Spinal cord (tissue), 10 donors: ENCODE results near the gene EPHB2. TPM values are rescaled to one million over a fixed set of nuclear protein-coding genes. Genes with fewer than 3 reads are reported as not detected.
A peak's percentile ranks its signal among the peaks of the same experiment; 100 is the strongest.

Experiments used
- DNase-seq, 6 donors: peaks; one replicate each; pipeline versions ENCODE4 v3.0.0 to v3.0.0-alpha.2; 2013 to 2015; ENCODE audit warnings: low spot score in 6 of 6, low read depth in 4 of 6
- H3K27ac ChIP-seq: one replicate; pipeline ENCODE4 v1.5.1; 2013; ENCODE audit warnings: low read depth, low read length, control low read depth
- H3K27me3 ChIP-seq: one replicate; pipeline ENCODE4 v1.6.1; 2013; ENCODE audit warnings: low read length; ENCODE audit not compliant: control insufficient read depth, insufficient read depth
- H3K36me3 ChIP-seq: one replicate; pipeline ENCODE4 v1.6.1; 2013; ENCODE audit warnings: low read length; ENCODE audit not compliant: control insufficient read depth, insufficient read depth
- H3K4me1 ChIP-seq: one replicate; pipeline ENCODE4 v1.6.1; 2013; ENCODE audit warnings: low read length; ENCODE audit not compliant: control insufficient read depth, insufficient read depth
- H3K4me3 ChIP-seq: one replicate; pipeline ENCODE4 v1.5.1; 2013; ENCODE audit warnings: low read depth, low read length, control low read depth
- H3K9me3 ChIP-seq: one replicate; pipeline ENCODE4 v1.6.1; 2013; ENCODE audit warnings: low read length; ENCODE audit not compliant: control insufficient read depth, insufficient read depth
- WGBS: methylation state at CpG from one replicate; pipeline ENCODE4 v1.1.5; 2013; ENCODE audit warnings: missing lambda C conversion rate; ENCODE audit not compliant: insufficient coverage; 5-methylcytosine and 5-hydroxymethylcytosine counted together
- polyA plus RNA-seq, 2 donors: library from polyadenylated mRNA; unstranded; fragments of 120-200 nt; gene quantifications; one replicate each; pipeline ENCODE4 v1.2.1, GENCODE V29; 2013; ENCODE audit not compliant: insufficient read length in 2 of 2
- total RNA-seq, 2 donors: library from RNA; depleted of rRNA in 1 of 2; stranded (reverse); fragments of 120-200 nt in 1 of 2; fragments of >200 nt in 1 of 2; gene quantifications; one replicate each; pipeline versions ENCODE4 v1.2.3 to v1.2.4, GENCODE V29; 2013 to 2014
- donor health status: healthy.

The EPHB2 gene
- total and polyA plus RNA-seq, 4 donors: 22.2 to 44.4 (median 33.3) TPM

GRCh38 chr1:22876359-22877111 is 165.9 kb downstream of the EPHB2 start:
- Histone ChIP-seq H3K4me3 (no peak overlapping the region), H3K27me3 (no peaks in the 10 kb centered on the region), H3K27ac (no peak overlapping the region), H3K4me1 (peaks cover 14% of the 10 kb centered on the region), H3K36me3 (peaks cover 50% of the 10 kb centered on the region), H3K9me3 (no peaks in the 10 kb centered on the region)
- DNase-seq: no peak
- WGBS: 68% methylated on average over 20 of the region's 20 CpGs

- H3K9me3 ChIP-seq: no peaks in the 10 kb centered on the region
- peaks cover 14% of the 10 kb centered on the region for H3K4me1 ChIP-seq
- no peak overlapping the region for H3K4me3 ChIP-seq
- no peak for DNase-seq
- no peaks in the 10 kb centered on the region for H3K27me3 ChIP-seq
- no peak overlapping the region for H3K27ac ChIP-seq
- whole genome bisulfite sequencing: 91% methylated on average over 11 of the region's 12 CpGs
- H3K36me3 ChIP-seq: peaks cover 57% of the 10 kb centered on the region
Measured at GRCh38 chr1:22877112-22877915, 166.7 kb downstream of the EPHB2 start.

- Histone ChIP-seq H3K27ac (no peak overlapping the region), H3K9me3 (no peaks in the 10 kb centered on the region), H3K36me3 (peaks cover 58% of the 10 kb centered on the region), H3K27me3 (no peaks in the 10 kb centered on the region), H3K4me1 (peaks cover 14% of the 10 kb centered on the region), H3K4me3 (no peak overlapping the region)
- no peak for DNase-seq
- 83% methylated on average over 1 of the region's 1 CpG for WGBS
Measured at GRCh38 chr1:22877980-22878379, 167.3 kb downstream of the EPHB2 start.

GRCh38 chr1:22878626-22879025 is 168.0 kb downstream of the EPHB2 start:
- no peaks in the 10 kb centered on the region for H3K9me3 ChIP-seq
- DNase-seq: no peak
- H3K36me3 ChIP-seq: peaks cover 63% of the 10 kb centered on the region
- H3K27me3 ChIP-seq: no peaks in the 10 kb centered on the region
- H3K4me3 ChIP-seq: no peak overlapping the region
- 84% methylated on average over 13 of the region's 13 CpGs for WGBS
- no peak overlapping the region for H3K27ac ChIP-seq
- peaks cover 14% of the 10 kb centered on the region for H3K4me1 ChIP-seq

GRCh38 chr1:22879445-22879844 is 168.8 kb downstream of the EPHB2 start:
- Histone ChIP-seq H3K4me3 (no peak overlapping the region), H3K36me3 (peaks cover 65% of the 10 kb centered on the region), H3K27me3 (no peaks in the 10 kb centered on the region), H3K27ac (no peak overlapping the region), H3K9me3 (no peaks in the 10 kb centered on the region), H3K4me1 (peaks cover 14% of the 10 kb centered on the region)
- DNase-seq: no peak
- no CpG with 5 or more reads among the region's 3 CpGs for WGBS

GRCh38 chr1:22880174-22880601 is 169.5 kb downstream of the EPHB2 start:
- Histone ChIP-seq H3K4me1 (peaks cover 13% of the 10 kb centered on the region), H3K4me3 (no peak overlapping the region), H3K36me3 (peaks cover 70% of the 10 kb centered on the region), H3K27ac (no peak overlapping the region), H3K9me3 (no peaks in the 10 kb centered on the region), H3K27me3 (no peaks in the 10 kb centered on the region)
- WGBS: 75% methylated on average over 5 of the region's 5 CpGs
- DNase-seq: no peak

GRCh38 chr1:22883406-22883805 is 172.8 kb downstream of the EPHB2 start:
- Histone ChIP-seq H3K27ac (no peak overlapping the region), H3K4me1 (no peaks in the 10 kb centered on the region), H3K9me3 (no peaks in the 10 kb centered on the region), H3K36me3 (peaks cover 67% of the 10 kb centered on the region), H3K4me3 (no peak overlapping the region), H3K27me3 (no peaks in the 10 kb centered on the region)
- 74% methylated on average over 9 of the region's 11 CpGs for WGBS
- no peak for DNase-seq

- H3K9me3 ChIP-seq: no peaks in the 10 kb centered on the region
- no peak overlapping the region for H3K4me3 ChIP-seq
- no peak overlapping the region for H3K27ac ChIP-seq
- peaks cover 56% of the 10 kb centered on the region for H3K36me3 ChIP-seq
- H3K4me1 ChIP-seq: no peaks in the 10 kb centered on the region
- 86% methylated on average over 12 of the region's 16 CpGs for WGBS
- H3K27me3 ChIP-seq: no peaks in the 10 kb centered on the region
- peak in 1 of 6 donors; percentile 13 for DNase-seq
Measured at GRCh38 chr1:22884806-22885530, 174.3 kb downstream of the EPHB2 start.

GRCh38 chr1:22886211-22886610 is 175.6 kb downstream of the EPHB2 start:
- no peaks in the 10 kb centered on the region for H3K9me3 ChIP-seq
- DNase-seq: no peak
- WGBS: 86% methylated on average over 6 of the region's 6 CpGs

More at GRCh38 chr1:22886211-22886610, 175.6 kb downstream of the EPHB2 start:
- H3K27me3 ChIP-seq: no peaks in the 10 kb centered on the region
- H3K4me3 ChIP-seq: no peak overlapping the region
- no peak overlapping the region for H3K27ac ChIP-seq
- peaks cover 45% of the 10 kb centered on the region for H3K36me3 ChIP-seq
- no peaks in the 10 kb centered on the region for H3K4me1 ChIP-seq
